NCI-H146 treated with DMSO at 0.1 percent for 48 hours (cell line): ENCODE measurements around the gene OR10A5.
"Not testable (repeated sequence)": the region's sequence is repeated elsewhere in the genome, so short reads cannot be mapped to it uniquely, and the experiment has no call there.

ENCODE experiments used
- DNase-seq: peaks from one replicate; lab custom pipeline; 2025; ENCODE audit not compliant: unreplicated experiment; lab: John Stamatoyannopoulos, UW

The OR10A5 gene

DNA sequence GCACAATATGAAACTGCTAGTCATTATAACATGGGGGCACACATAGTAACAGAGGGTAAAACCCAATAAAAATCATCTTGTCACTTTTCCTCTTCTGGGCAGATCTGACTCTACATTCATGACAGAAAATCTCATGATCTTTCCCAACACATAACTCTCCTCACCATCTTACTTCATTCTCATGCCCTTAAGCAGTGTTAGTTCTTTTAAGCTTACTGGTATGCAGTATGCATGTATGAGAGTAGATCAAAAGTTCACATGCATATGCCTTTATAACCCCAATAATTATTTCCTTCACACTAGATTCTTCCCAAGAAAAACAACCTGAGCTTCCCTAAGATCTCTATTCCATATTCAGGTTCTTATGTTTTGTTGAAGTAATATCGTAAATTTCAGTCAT is 25.8 kb downstream of the OR10A5 start:
- DNase-seq: no peak

GRCh38 chr11:6875761-6876160 is 30.3 kb downstream of the OR10A5 start:
- DNase-seq: no peak

DNA sequence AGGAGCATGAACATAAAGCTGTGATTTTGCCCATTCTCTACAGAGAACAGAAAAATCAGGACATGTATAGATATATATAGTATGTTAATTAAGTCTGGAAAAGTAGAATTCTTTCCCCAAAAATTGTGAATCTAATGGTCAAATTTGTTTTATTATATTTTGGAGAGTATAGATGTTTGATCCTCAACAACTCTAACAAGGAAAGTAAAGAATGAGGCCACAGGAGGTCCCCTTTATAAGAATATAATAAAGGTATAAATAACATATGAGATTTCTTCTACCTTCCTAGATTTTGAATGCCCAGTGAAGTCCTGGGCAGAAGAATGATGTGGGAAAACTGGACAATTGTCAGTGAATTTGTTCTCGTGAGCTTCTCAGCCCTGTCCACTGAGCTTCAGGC is 30.8 kb downstream of the OR10A5 start, which contains the start of gene OR10A4:
Gene OR10A4 (plus strand): TSS at position 301 of the 400 bp plus-strand sequence. CDS start 23 bp downstream, at position 324.
- no peak for DNase-seq

DNA sequence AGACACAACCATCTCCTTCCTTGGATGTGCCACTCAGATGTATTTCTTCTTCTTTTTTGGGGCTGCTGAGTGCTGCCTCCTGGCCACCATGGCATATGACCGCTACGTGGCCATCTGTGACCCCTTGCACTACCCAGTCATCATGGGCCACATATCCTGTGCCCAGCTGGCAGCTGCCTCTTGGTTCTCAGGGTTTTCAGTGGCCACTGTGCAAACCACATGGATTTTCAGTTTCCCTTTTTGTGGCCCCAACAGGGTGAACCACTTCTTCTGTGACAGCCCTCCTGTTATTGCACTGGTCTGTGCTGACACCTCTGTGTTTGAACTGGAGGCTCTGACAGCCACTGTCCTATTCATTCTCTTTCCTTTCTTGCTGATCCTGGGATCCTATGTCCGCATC is 31.4 kb downstream of the OR10A5 start:
- no peak for DNase-seq

- DNase-seq: no peak
Measured at GRCh38 chr11:6882751-6883150, 37.3 kb downstream of the OR10A5 start.

DNA sequence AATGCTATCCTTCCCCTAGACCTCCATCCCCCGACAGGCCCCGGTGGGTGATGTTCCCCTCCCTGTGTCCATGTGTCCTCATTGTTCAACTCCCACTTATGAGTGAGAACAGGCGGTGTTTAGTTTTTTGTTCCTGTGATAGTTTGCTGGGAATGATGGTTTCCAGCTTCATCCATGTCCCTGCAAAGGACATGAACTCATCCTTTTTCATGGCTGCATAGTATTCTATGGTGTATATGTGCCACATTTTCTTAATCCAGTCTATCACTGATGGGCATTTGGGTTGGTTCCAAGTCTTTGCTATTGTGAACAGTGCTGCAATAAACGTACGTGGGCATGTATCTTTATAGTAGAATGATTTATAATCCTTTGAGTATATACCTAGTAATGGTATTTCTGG is 42.2 kb downstream of the OR10A5 start:
- DNase-seq: not testable (repeated sequence)

DNA sequence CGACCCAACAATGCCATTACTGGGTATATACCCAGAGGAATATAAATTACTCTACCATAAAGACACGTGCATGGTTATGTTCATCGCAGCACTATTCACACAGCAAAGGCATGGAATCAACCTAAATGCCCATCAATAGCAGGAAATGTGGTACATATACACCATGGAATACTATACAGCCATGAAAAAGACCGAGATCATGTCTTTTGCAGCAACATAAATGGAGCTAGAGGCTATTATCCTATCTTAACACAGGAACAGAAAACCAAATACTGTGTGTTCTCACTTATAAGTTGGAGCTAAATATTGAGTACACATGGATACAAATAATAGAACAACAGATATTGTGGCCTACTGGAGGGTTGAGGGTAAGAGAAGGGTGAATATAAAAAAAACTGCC is 43.3 kb downstream of the OR10A5 start:
- DNase-seq: no peak

DNA sequence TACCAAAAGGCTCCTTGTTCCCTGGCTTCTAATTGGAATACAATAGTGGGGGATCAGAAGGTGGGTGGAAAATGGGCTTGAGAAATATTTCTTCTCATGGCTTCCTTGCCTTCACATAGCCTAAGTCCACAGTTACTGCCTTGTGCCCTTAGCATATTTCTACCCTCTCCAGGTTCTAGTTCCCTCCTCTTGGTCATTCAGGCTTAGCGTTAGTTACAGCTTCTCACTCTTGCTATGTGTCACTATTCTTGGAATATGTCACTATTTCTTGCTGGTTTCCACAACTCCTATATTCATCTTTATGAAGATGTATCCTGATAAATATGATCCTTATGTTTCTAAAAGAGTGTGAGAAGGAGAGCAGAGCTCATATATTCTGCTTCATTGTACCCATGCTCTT is 44.4 kb downstream of the OR10A5 start:
- no peak for DNase-seq

GRCh38 chr11:6892400-6892799 is 46.9 kb downstream of the OR10A5 start, which contains the start of gene OR2D2:
OR2D2 (minus strand) TSS chr11:6892500; CDS start chr11:6892500, 0 bp downstream.
- no peak for DNase-seq

DNA sequence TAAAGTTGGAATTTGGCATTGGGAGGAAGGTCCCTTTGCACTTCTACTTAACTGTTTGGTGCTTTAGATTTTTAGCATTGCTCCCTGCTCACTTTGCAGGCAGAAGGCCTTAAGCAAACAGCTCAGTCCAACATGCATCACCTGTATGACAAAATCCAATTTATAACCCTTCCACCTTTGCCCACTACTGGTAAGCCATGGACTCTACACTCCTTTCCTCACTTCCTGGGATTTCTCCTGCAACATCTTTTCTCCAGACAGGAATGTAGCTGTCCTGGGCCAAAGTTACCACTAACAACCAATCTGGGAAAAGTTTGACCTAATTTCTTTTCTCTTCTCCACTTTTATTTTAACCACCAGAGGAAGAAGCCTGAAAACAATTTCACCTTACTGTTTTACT is 48.6 kb downstream of the OR10A5 start:
- DNase-seq: no peak

- no peak for DNase-seq
Measured at GRCh38 chr11:6895010-6895409, 49.5 kb downstream of the OR10A5 start.
